ENCODE results near the gene IGF1R. TPM values are rescaled to one million over a fixed set of nuclear protein-coding genes. Genes with fewer than 3 reads are reported as not detected.

IGF1R gene
- total and polyA plus RNA-seq, 2 of the 13 experiments (the other 11 are each of a cell fraction or from before 2014, with no cell fraction given), result 15.9 to 18.4 TPM

GRCh38 chr15:98865397-98866339 lies 217.3 kb downstream of the IGF1R start (continued):
- TF ChIP-seq ZNF710 (CRISPR knock-in tag; IDR thresholded peaks at IDR 0.05; ENCODE audit: borderline replicate concordance) (no peak), ZNF800 (CRISPR knock-in tag; IDR thresholded peaks at IDR 0.05) (no peak), YEATS4 (CRISPR knock-in tag; IDR thresholded peaks at IDR 0.05; ENCODE audit: borderline replicate concordance) (0 out of 2 replicates have a peak, but pooled peaks have one; percentile 46), CENPBD1 (CRISPR knock-in tag; IDR thresholded peaks at IDR 0.05; ENCODE audit: borderline replicate concordance, low read depth) (no peak), ZNF282 (IDR thresholded peaks at IDR 0.05; ENCODE audit: partially characterized antibody) (no peak), KMT2A (CRISPR knock-in tag; IDR thresholded peaks at IDR 0.05) (peak; percentile 38; the same call in 1 of the 2 replicates), SNAPC5 (CRISPR knock-in tag; IDR thresholded peaks at IDR 0.05; ENCODE audit: borderline replicate concordance) (no peak), HOMEZ (CRISPR knock-in tag; IDR thresholded peaks at IDR 0.05; ENCODE audit: low read depth) (no peak), HNF4A (CRISPR knock-in tag; IDR thresholded peaks at IDR 0.05) (no peak), ZNF326 (CRISPR knock-in tag; IDR thresholded peaks at IDR 0.05; ENCODE audit: borderline replicate concordance) (no peak), SPEN (CRISPR knock-in tag; IDR thresholded peaks at IDR 0.05; ENCODE audit: low read depth) (no peak), PBX3 (CRISPR knock-in tag; IDR thresholded peaks at IDR 0.05; ENCODE audit: borderline replicate concordance) (no peak), ZNF354B (CRISPR knock-in tag; IDR thresholded peaks at IDR 0.05) (no peak), MTA3 (CRISPR knock-in tag; IDR thresholded peaks at IDR 0.05) (no peak), TBX2 (CRISPR knock-in tag; IDR thresholded peaks at IDR 0.05; ENCODE audit: borderline replicate concordance) (peak; percentile 45), ZBTB25 (CRISPR knock-in tag; IDR thresholded peaks at IDR 0.05) (no peak), MAX (IDR thresholded peaks at IDR 0.05) (peak; percentile 94), KDM1A (CRISPR knock-in tag; IDR thresholded peaks at IDR 0.05) (no peak)
